ENCODE data around the gene SCN1B.

Gene SCN1B

DNA sequence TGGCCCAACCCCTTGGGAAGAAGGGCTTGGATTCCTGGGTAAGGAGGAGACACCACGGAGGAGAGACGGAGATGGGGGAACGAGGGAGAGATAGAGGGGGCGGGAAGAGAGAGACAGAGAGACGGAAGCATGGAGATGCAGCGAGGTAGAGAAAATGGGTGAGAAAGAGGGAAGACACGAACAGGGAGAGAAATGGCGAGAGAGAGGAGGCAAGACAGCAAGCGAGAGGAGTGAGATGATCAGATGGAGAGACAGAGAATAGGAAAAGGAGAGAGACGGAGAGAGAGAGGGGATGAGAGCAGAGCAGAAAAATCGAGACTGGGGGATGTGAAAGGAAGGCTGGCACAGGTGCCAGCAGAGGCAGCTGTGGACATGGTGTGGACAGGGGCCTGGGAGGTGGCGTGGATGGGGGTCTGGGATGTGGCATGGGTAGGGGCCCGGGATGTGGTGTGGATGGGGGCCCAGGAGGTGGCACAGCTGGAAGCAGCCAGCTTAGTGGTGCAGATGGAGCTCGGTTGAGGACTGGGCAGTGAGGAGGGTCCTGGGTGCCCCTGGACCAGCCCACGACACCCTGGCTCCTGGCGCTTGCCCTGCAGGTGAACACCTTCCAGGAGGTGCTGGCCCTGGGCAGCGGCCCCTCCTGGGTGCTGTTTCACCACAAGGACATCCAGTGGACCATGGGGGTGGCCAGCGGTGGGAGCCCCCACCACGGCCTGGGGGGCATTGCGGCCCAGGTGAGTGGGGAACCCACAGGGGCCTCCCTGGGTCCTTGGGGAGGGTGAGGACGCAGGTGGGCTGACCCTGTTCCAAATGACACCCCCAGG lies 45.1 kb downstream of the SCN1B start:
- TF ChIP-seq, protein P1, sequence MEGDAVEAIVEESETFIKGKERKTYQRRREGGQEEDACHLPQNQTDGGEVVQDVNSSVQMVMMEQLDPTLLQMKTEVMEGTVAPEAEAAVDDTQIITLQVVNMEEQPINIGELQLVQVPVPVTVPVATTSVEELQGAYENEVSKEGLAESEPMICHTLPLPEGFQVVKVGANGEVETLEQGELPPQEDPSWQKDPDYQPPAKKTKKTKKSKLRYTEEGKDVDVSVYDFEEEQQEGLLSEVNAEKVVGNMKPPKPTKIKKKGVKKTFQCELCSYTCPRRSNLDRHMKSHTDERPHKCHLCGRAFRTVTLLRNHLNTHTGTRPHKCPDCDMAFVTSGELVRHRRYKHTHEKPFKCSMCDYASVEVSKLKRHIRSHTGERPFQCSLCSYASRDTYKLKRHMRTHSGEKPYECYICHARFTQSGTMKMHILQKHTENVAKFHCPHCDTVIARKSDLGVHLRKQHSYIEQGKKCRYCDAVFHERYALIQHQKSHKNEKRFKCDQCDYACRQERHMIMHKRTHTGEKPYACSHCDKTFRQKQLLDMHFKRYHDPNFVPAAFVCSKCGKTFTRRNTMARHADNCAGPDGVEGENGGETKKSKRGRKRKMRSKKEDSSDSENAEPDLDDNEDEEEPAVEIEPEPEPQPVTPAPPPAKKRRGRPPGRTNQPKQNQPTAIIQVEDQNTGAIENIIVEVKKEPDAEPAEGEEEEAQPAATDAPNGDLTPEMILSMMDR (IDR thresholded peaks at IDR 0.05; ENCODE audit: insufficient read depth, missing control alignments): no peak

GRCh38 chr19:35076026-35076370 lies 45.7 kb downstream of the SCN1B start:
- FAIRE-seq (no peak), DNase-seq (ENCODE audit: insufficient read length, low spot score) (no peak)
- TF ChIP-seq, protein P1 (IDR thresholded peaks at IDR 0.05; ENCODE audit: insufficient read depth, missing control alignments): no peak

More for the DNA sequence above, 45.1 kb downstream of the SCN1B start:
- FAIRE-seq: no peak
- no peak for DNase-seq (ENCODE audit: insufficient read length, low spot score)

DNA sequence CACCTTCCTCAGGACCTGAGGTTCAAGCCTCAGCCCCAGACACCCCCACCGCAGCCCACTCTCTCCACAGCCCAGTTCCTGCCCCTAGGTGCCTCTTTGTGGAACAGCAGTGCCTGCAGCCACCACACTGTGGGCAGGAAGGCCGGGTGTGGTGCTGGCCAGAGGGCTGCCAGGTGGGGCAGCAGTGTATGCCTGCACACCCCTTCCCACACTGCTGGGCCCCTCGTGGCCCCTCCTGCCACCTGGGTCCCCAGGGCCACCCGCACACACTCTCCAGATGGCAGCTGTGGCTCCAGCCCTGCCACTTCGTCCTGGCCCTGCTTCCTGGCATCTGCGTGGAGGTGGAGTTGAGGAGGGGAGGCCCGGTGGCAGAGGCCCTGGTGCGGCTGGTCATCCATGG lies 46.4 kb downstream of the SCN1B start:
- TF ChIP-seq, protein P1 (IDR thresholded peaks at IDR 0.05; ENCODE audit: insufficient read depth, missing control alignments): no peak
- FAIRE-seq (no peak), DNase-seq (ENCODE audit: insufficient read length, low spot score) (no peak)

- TF ChIP-seq, protein P1 (IDR thresholded peaks at IDR 0.05; ENCODE audit: insufficient read depth, missing control alignments): no peak
- no peak for FAIRE-seq
- no peak for DNase-seq (ENCODE audit: insufficient read length, low spot score)
These were observed 47.3 kb downstream of the SCN1B start for GRCh38 chr19:35077411-35078223.

DNA sequence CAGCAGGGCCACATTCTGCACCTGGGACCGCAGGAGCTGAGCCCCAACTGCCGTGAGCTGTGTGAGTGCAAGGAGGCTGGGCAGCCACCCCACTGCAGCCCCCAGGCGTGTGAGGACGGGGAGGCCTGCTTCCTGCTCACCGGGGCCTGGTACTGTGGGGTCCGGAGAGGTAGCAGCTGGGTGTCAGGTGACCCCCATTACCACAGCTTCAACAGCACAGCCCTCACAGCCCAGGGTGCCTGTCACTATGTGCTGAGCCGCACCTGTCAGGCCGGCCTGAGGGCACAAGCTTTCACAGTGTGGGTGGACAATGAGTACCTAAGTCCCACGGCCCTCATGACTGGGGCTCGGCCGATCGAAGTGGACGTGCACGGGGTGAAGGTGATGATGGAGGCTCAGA lies 49.6 kb downstream of the SCN1B start:
- FAIRE-seq (no peak), DNase-seq (ENCODE audit: insufficient read length, low spot score) (no peak)
- TF ChIP-seq, protein P1 (IDR thresholded peaks at IDR 0.05; ENCODE audit: insufficient read depth, missing control alignments): no peak

- DNase-seq (ENCODE audit: insufficient read length, low spot score): no peak
- no peak for FAIRE-seq
- TF ChIP-seq, protein P1 (IDR thresholded peaks at IDR 0.05; ENCODE audit: insufficient read depth, missing control alignments): no peak
These were observed 50.4 kb downstream of the SCN1B start for GRCh38 chr19:35080613-35081170.

Data from D721Med (cell line).